Common myeloid progenitor, CD34-positive (primary cell): ENCODE data around the gene C5orf63.
A peak's percentile ranks its signal among the peaks of the same experiment; 100 is the strongest.

Experiments
- CTCF ChIA-PET: fragments of 350-600 bp; sonication (Branson Sonifier 250); formaldehyde crosslinking; loops from one replicate; lab custom pipeline; 2021; ENCODE audit warnings: antibody characterized with exemption; lab: Charles Lee
- POLR2A ChIA-PET: fragments of 350-600 bp; sonication (Branson Sonifier 250); formaldehyde crosslinking; loops from one replicate; lab custom pipeline; 2021; ENCODE audit warnings: antibody characterized with exemption; lab: Charles Lee
- DNase-seq, 3 donors: peaks; one replicate each; pipeline versions ENCODE4 v3.0.0 to v3.0.0-alpha.2; 2013
- H3K27ac ChIP-seq, 2 experiments: 1 replicate in 1 of 2; 2 replicates in 1 of 2; pipeline ENCODE4 v1.7.0; 2013; ENCODE audit warnings: inconsistent platforms in 2 of 2, low read length in 2 of 2, mild to moderate bottlenecking in 2 of 2, low read depth in 1 of 2, moderate library complexity in 1 of 2; ENCODE audit not compliant: severe bottlenecking in 2 of 2, insufficient read depth in 1 of 2, poor library complexity in 1 of 2
- H3K27me3 ChIP-seq, 5 experiments: replicated peaks in 2 of 5; 1 replicate in 3 of 5; 2 replicates in 2 of 5; pipeline versions ENCODE4 v1.6.1 to v1.7.0; 2013; ENCODE audit warnings: low read length in 4 of 5, mild to moderate bottlenecking in 2 of 5, moderate library complexity in 2 of 5, inconsistent platforms in 1 of 5; ENCODE audit not compliant: insufficient read depth in 5 of 5, control insufficient read depth in 4 of 5
- H3K36me3 ChIP-seq, 4 experiments: 1 replicate in 2 of 4; 2 replicates in 2 of 4; pipeline versions ENCODE4 v1.6.1 to v1.7.0; 2013; ENCODE audit warnings: low read length in 3 of 4, control low read depth in 1 of 4, mild to moderate bottlenecking in 1 of 4; ENCODE audit not compliant: control insufficient read depth in 4 of 4, insufficient read depth in 4 of 4
- H3K4me1 ChIP-seq, 4 experiments: 1 replicate in 3 of 4; 2 replicates in 1 of 4; pipeline versions ENCODE4 v1.6.1 to v1.7.1; 2013; ENCODE audit warnings: low read length in 3 of 4, mild to moderate bottlenecking in 3 of 4, control low read depth in 1 of 4, inconsistent platforms in 1 of 4, moderate library complexity in 1 of 4; ENCODE audit not compliant: control insufficient read depth in 4 of 4, insufficient read depth in 4 of 4; ENCODE audit errors: control extremely low read depth in 1 of 4
- H3K4me3 ChIP-seq, 7 experiments: 1 replicate in 4 of 7; 2 replicates in 3 of 7; pipeline versions ENCODE4 v1.5.1 to v1.7.0; 2013; ENCODE audit warnings: mild to moderate bottlenecking in 7 of 7, low read length in 6 of 7, moderate library complexity in 6 of 7, inconsistent platforms in 2 of 7, low read depth in 2 of 7, control low read depth in 1 of 7; ENCODE audit not compliant: insufficient read depth in 4 of 7, control insufficient read depth in 1 of 7; ENCODE audit errors: extremely low read depth in 1 of 7
- H3K9me3 ChIP-seq, 5 experiments: 1 replicate in 4 of 5; 2 replicates in 1 of 5; pipeline versions ENCODE4 v1.6.1 to v1.7.1; 2013; ENCODE audit warnings: low read length in 4 of 5, mild to moderate bottlenecking in 2 of 5, inconsistent platforms in 1 of 5, low read depth in 1 of 5, moderate library complexity in 1 of 5; ENCODE audit not compliant: control insufficient read depth in 4 of 5, insufficient read depth in 2 of 5; ENCODE audit errors: control extremely low read depth in 1 of 5
- WGBS: methylation state at CpG from one replicate; pipeline ENCODE4 v1.1.5; 2013; ENCODE audit not compliant: insufficient coverage; 5-methylcytosine and 5-hydroxymethylcytosine counted together

Gene C5orf63

GRCh38 chr5:127011961-127012644, 61.2 kb downstream of the C5orf63 start:
- CTCF ChIA-PET, result interaction anchor here (2.6 kb wide), 1 partner anchor 17 kb away, joined by 12 read pairs; no protein-coding TSS in a partner anchor
- Histone ChIP-seq H3K27me3 (no peaks in the 10 kb centered on the region), H3K27ac (no peak overlapping the region), H3K4me1 (peaks cover 9 to 20% (median 10%) of the 10 kb centered on the region in 4 experiments), H3K36me3 (no peaks in the 10 kb centered on the region), H3K4me3 (no peak overlapping the region), H3K9me3 (no peaks in the 10 kb centered on the region)
- DNase-seq, result peak in 2 of 3 donors; percentile 21 to 47
- POLR2A ChIA-PET, result interaction anchor here (0.5 kb wide), 1 partner anchor 63 kb away, joined by 3 read pairs; no protein-coding TSS in a partner anchor
- WGBS, result 25% methylated on average over 2 of the region's 2 CpGs

GRCh38 chr5:127011153-127011552, 62.1 kb downstream of the C5orf63 start:
- peaks cover 9 to 29% (median 10%) of the 10 kb centered on the region in 4 experiments for H3K4me1 ChIP-seq
- H3K27ac ChIP-seq, result no peak overlapping the region
- 100% methylated on average over 1 of the region's 4 CpGs for WGBS
- H3K27me3 ChIP-seq, result no peaks in the 10 kb centered on the region
- DNase-seq, result no peak
- H3K4me3 ChIP-seq, result no peak overlapping the region
- no peaks in the 10 kb centered on the region for H3K36me3 ChIP-seq
- POLR2A ChIA-PET, result no interaction called here
- H3K9me3 ChIP-seq, result no peaks in the 10 kb centered on the region
- CTCF ChIA-PET, result interaction anchor here (2.6 kb wide), 1 partner anchor 18 kb away, joined by 12 read pairs; no protein-coding TSS in a partner anchor

- Histone ChIP-seq H3K27me3 (no peaks in the 10 kb centered on the region), H3K4me1 (peaks cover 9 to 30% (median 10%) of the 10 kb centered on the region in 4 experiments), H3K27ac (no peak overlapping the region), H3K36me3 (no peaks in the 10 kb centered on the region), H3K9me3 (no peaks in the 10 kb centered on the region), H3K4me3 (no peak overlapping the region)
- POLR2A ChIA-PET, result no interaction called here
- CTCF ChIA-PET, result no interaction called here
- DNase-seq, result no peak
- WGBS, result no CpG with 5 or more reads among the region's 2 CpGs
These were observed 62.9 kb downstream of the C5orf63 start for GRCh38 chr5:127010362-127010761.

- WGBS, result no CpG with 5 or more reads among the region's 1 CpG
- Histone ChIP-seq H3K9me3 (no peaks in the 10 kb centered on the region), H3K4me3 (no peak overlapping the region), H3K4me1 (peaks cover 9 to 30% (median 10%) of the 10 kb centered on the region in 4 experiments), H3K27me3 (no peaks in the 10 kb centered on the region), H3K27ac (no peak overlapping the region), H3K36me3 (no peaks in the 10 kb centered on the region)
- ChIA-PET CTCF (no interaction called here), POLR2A (no interaction called here)
- DNase-seq, result no peak
These were observed 63.5 kb downstream of the C5orf63 start for GRCh38 chr5:127009784-127010183.

- POLR2A ChIA-PET, result no interaction called here
- no peaks in the 10 kb centered on the region for H3K27me3 ChIP-seq
- CTCF ChIA-PET, result interaction anchor here (1.0 to 1.4 kb wide), 4 partner anchors 9 to 35 kb away, joined by 3 read pairs; no protein-coding TSS in a partner anchor
- WGBS, result 100% methylated on average over 1 of the region's 6 CpGs
- H3K4me3 ChIP-seq, result no peak overlapping the region
- H3K27ac ChIP-seq, result no peak overlapping the region
- no peaks in the 10 kb centered on the region for H3K9me3 ChIP-seq
- no peaks in the 10 kb centered on the region for H3K36me3 ChIP-seq
- peaks cover 6 to 25% (median 7%) of the 10 kb centered on the region in 4 experiments for H3K4me1 ChIP-seq
- DNase-seq, result no peak
These were observed 64.9 kb downstream of the C5orf63 start for GRCh38 chr5:127008300-127008975.

GRCh38 chr5:127007522-127007921, 65.8 kb downstream of the C5orf63 start:
- H3K27ac ChIP-seq, result no peak overlapping the region
- CTCF ChIA-PET, result interaction anchor here (1.2 kb wide), 1 partner anchor 13 kb away, joined by 3 read pairs; no protein-coding TSS in a partner anchor
- peaks cover 5 to 18% (median 6%) of the 10 kb centered on the region in 4 experiments for H3K4me1 ChIP-seq

More at GRCh38 chr5:127007522-127007921, 65.8 kb downstream of the C5orf63 start:
- POLR2A ChIA-PET, result no interaction called here
- Histone ChIP-seq H3K36me3 (no peaks in the 10 kb centered on the region), H3K4me3 (no peak overlapping the region), H3K27me3 (no peaks in the 10 kb centered on the region), H3K9me3 (no peaks in the 10 kb centered on the region)
- WGBS, result no CpG with 5 or more reads among the region's 1 CpG
- no peak for DNase-seq
